ENCODE measurements around the gene NMNAT1.
"Not testable (repeated sequence)": the region's sequence is repeated elsewhere in the genome, so short reads cannot be mapped to it uniquely, and the experiment has no call there.

DNA sequence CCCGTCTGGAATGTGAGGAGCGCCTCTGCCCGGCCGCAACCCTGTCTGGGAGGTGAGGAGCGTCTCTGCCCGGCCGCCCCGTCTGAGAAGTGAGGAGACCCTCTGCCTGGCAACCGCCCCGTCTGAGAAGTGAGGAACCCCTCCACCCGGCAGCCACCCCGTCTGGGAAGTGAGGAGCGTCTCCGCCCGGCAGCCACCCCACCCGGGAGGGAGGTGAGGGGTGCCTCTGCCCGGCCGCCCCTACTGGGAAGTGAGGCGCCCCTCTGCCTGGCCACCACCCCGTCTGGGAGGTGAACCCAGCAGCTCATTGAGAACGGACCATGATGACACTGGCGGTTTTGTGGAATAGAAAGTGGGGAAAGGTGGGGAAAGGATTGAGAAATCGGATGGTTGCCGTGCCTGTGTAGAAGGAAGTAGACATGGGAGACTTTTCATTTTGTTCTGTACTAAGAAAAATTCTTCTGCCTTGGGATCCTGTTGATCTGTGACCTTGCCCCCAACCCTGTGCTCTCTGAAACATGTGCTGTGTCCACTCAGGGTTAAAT lies 85.8 kb downstream of the NMNAT1 start:
- TF ChIP-seq EZH2 (IDR thresholded peaks at IDR 0.05; ENCODE audit: insufficient read depth, low read length); CTCF (IDR thresholded peaks at IDR 0.05; ENCODE audit: insufficient read depth, low read depth, low read length): not testable (repeated sequence)

All from astrocyte (in vitro differentiated cells and primary cell).